ENCODE results near the gene LCN15.
"Not testable (repeated sequence)": the region's sequence is repeated elsewhere in the genome, so short reads cannot be mapped to it uniquely, and the experiment has no call there.

LCN15 gene

DNA sequence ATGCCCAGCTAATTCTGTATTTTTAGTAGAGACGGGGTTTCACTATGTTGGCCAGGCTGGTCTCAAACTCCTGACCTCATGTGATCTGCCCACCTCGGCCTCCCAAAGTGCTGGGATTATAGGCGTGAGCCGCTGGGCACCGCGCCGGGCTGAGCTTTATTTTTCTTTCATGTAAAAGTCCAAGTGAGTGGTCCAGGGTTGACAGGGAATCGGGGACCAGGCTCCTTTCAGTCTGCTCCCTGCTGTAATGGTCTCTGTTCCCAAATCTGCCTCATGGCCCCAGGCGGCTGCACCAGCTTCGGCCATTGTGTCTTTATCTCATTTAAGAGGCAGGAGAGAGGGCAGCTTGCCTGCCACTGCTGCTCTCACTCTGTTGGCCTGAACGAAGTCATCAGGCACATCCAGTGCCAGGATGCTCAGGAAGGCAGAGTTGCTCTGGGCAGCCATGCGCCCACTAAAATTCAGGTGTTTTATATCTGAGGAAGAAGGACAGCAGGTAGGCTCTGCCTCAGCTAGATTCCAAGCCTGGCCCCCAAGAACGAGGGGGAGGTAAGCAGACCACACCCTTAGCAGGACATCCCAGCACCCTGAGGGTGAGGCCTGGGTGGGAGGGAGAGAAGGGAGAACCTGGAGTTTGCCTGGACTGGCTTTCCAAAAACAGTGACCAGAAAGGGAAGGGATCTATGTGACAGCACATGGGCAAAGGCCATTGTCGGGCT lies 30.1 kb upstream of the LCN15 start:
- DNase-seq (ENCODE audit: low spot score), result no peak

DNA sequence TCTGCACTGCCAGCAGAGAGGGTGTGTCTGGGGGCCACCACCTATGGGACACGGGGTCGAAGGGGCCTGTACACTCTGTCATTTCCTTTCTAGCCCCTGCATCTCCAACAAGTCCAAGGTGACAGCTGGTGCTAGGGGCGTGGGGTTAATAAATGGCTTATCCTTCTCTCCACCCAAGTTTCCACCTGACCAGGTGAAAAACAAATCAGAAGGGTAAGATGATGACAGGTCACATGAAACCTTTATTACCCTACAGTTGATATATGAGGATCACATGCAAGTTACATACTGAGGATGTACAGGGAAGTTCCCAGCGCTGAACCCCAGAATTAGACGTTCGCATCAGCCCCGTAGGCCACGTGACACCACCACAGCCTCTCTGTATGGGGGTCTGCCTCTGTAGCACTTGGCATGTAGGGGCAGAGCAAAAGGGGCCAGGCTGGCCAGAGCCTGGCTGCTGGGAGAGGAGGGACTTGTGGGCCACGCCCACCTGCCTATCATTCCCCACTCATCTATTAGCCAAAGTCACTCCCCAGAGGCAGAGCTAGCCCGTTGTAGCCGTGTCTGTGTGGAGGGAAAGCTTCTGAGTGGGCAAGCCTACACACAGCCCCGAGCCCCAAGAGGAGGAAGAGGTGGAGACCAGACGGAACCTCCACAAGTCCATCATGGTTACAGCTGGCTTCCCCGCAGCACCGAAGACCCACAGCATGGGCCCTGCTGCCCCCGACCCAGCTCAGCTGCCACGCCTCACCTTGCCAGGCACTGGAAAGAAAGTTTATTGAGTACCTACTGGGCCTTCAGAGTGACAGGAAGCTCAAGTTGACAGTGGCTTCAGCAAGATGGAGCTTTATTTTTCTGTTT lies 29.0 kb upstream of the LCN15 start:
- no peak for DNase-seq (ENCODE audit: low spot score)

DNA sequence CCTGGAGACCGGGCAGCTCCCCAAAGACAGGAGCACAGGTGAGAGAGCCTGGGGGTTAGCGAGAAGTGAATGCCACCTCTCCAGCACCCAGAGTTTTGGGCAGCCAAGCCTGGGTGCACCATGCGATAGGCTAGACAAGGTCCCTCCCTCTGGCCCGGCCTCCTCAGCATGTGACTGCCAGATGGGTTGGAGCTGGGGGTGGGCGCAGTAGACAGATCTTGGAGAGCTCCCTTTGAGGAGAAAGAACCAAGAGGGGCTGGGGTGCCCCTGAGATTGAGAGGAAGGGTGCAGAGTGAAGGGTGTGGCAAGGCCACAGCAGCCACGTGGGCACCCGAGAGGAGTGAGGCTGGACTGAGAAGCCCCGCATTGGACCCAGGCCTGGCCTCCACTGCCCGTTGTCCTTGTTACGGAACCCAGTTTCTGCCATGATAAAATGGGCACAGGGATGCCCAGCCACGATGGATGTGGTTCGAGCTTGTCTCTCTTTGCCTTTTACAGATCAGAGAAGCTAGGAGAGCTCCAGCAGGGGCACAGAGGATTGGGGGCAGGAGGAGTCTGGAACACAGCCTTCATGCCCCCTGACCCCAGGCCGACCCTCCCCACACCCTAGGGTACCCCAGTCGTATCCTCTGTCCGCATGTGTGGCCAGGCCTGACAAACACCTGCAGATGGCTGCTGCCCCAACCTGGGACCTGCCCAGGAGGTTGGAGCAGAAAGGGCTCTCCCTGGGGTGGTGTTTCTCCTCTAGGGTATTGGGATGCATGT lies 28.2 kb upstream of the LCN15 start:
- DNase-seq (ENCODE audit: low spot score), result no peak

DNA sequence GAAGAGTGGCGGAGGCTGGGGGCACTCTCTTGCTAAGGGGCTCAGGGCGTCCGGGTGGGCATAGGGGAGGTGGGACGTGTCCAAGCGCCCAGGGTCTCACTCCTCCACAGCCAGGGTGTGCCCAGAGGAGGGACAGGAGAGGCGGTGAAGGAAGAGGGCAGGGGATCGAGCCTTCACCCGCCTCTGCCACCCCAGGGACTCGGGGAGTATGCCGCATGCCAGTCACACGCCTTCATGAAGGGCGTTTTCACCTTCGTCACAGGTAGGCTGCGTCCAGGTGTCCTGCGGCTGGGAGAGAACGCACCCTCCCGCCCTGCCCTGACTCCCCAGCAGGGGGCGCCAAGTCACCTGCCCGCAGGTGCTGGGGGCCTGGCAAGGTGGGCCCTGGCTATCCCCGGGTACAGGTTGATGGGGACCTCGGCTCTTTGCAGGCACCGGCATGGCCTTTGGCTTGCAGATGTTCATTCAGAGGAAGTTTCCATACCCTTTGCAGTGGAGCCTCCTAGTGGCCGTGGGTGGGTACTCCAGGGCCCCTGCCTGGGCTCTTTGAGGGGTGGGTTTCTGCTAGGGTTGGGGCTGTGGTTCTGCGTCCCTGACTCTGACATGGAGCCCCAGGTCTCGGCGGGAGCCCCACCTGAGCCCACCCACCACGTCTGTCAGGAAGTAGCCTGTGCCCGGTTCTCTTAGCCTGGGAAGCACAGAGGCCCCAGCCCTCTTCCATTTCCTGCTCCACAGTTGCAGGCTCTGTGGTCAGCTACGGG lies 27.4 kb upstream of the LCN15 start:
- DNase-seq (ENCODE audit: low spot score), result peak; percentile 58

DNA sequence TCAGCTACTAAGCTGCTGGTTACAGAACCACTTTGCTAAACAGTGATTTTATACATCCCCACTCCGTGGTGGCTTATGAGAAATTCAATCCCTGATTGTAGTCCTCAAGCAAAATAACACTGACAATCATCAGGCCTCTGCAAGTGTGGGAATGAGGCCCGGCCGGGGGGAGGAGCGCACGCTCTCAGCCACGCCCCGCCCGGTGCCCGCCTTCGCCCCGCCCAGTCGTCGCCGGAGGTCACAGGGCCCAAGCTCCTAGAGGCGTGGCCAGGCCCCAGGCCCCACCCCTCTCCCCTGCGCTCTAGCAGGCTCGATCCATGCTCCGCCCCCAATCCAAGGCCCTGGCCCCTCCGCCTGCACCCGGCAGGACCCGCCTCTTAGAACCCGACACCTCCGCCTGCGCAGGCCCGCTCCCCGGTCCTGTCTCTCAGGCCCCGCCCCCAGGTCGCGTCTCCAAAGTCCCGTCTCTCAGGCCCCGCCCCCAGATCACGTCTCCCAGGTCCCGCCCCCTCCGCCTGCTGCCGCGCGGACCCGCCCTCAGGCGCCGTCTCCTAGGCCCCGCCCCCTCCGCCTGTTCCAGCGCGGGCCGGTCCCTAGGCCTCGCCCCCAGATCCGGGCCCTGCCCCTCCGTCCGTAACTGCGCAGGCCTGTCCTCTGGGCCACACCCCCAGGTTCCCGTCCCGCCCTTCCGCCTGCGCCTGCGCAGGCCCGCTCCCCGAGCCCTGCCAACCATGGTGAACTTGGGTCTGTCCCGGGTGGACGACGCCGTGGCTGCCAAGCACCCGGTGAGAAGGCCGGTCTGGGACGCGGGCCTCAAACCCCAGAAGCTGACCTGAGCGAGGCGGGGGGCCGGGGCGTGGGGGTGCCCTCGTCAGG lies 26.6 kb upstream of the LCN15 start, which contains the start of gene TMEM141:
TMEM141 (plus strand) TSS at position 705 of the 876 bp plus-strand sequence; CDS start at position 732, 27 bp downstream.
- peak; percentile 99 for DNase-seq (ENCODE audit: low spot score)

DNA sequence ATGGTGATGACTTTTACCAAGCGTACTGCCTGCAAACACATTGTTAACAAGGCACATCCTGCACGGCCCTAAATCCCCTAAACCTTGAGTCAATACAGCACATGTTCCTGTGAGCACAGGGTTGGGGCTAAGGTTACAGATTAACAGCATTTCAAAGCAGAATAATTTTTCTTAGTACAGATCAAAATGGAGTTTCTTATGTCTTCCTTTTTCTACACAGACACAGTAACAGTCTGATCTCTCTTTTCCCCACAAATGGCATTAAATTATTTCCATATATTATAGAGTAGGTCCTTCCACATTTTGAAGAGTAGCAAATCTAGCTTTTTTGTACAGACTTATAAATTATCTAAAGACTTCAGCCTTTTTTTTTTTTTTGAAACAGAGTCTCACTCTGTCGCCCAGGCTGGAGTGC lies 25.2 kb upstream of the LCN15 start:
- no peak for DNase-seq (ENCODE audit: low spot score)

DNA sequence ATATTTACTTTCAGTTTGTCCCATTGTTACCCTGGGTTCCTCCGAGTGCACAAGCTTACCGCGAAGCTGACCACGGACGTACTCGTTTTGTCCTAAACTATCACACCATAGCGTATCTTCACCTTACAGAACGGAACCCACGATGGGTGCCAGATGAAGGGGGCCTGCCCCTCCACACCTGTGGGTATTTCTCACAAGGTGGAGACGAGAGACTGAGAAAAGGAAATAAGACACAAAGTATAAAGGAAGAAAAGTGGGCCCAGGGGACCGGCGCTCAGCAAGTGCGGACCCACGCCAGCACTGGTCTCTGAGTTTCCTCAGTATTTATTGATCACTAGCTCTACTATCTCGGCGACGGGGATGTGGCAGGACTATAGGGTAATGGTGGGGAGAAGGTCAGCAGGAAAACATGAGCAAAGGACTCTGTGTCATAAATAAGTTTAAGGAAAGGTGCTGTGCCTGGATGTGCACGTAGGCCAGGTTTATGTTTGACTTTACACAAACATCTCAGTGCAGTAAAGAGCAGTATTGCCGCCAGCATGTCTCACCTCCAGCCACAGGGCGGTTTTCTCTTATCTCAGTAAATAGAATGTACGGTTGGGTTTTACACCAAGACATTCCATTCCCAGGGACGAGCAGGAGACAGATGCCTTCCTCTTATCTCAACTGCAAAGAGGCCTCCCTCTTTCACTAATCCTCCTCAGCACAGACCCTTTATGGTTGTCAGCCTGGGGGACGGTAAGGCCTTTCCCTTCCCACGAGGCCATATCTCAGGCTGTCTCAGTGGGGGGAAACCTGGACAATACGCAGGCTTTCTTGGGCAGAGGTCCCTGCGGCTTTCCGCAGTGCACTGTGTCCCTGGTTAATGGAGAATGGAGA lies 24.6 kb upstream of the LCN15 start:
- DNase-seq (ENCODE audit: low spot score), result not testable (repeated sequence)

DNA sequence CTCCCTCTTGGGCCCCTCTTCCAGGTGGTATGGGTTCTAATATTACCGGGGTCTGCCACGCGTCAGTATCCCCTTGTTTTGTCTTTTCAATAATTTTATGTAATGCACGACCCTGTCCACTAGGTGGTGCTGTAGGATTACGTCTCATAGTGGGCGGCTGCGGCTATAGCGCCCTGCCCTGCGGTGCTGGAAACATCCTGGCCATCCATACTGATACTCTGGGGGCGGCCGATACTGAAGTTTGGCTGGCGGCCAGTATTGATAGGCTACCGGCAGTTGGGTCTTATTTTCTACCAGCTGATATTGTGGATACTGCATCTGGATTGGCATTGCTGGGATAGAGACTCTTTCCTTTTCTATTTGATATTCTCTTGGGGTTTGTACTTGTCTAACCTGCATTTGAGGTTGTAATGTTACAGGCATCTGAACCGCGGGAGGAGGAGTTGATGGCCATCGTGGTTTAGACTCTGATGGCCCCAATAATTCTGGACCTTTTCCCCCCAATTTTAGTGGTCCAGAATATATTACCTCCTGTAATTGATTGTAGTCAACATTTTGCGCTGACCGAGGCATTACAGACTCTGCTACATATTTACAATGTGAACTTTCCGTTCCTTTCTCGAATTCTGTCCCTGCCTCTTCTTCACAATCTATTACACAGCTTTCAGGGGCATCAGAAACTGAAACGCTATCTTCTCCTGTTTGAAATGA lies 23.5 kb upstream of the LCN15 start:
- DNase-seq (ENCODE audit: low spot score), result peak; percentile 79

DNA sequence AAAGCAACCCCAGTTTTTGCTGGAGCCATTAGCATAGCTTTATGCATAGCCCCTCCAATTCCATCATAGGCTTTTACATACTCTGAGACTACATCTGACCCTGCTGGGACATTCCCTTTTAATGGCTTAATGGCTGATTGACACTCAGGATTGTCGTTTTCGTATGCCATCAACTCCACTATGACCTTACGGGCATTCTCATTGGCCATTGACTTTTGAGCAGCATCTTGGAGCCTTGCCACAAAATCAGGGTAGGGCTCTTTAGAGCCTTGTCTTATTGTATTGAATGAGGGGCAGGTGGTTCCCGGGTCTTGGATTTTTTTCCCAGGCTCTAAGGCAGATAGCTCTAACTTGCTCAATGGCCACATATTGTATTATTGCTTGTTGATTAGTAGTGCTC lies 22.7 kb upstream of the LCN15 start:
- not testable (repeated sequence) for DNase-seq (ENCODE audit: low spot score)

DNA sequence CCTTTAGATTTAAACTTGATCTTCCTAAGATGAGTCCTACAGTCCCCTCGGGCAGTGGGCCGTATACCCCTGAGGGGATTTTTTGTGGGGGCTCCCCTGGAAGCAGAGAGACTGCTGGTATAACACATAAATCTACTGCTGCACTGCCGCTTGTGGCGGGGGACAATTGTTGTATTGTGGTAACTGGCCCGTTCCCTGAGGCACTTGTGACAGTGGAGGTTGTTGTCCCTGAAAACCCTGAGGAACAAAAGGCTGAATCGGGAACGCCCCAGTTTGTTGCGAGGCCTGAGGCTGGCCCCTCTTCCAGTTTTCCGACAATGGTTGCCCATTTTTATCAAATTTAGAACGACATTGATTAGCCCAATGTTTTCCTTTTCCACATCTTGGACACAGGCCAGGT lies 22.1 kb upstream of the LCN15 start:
- DNase-seq (ENCODE audit: low spot score), result no peak

DNA sequence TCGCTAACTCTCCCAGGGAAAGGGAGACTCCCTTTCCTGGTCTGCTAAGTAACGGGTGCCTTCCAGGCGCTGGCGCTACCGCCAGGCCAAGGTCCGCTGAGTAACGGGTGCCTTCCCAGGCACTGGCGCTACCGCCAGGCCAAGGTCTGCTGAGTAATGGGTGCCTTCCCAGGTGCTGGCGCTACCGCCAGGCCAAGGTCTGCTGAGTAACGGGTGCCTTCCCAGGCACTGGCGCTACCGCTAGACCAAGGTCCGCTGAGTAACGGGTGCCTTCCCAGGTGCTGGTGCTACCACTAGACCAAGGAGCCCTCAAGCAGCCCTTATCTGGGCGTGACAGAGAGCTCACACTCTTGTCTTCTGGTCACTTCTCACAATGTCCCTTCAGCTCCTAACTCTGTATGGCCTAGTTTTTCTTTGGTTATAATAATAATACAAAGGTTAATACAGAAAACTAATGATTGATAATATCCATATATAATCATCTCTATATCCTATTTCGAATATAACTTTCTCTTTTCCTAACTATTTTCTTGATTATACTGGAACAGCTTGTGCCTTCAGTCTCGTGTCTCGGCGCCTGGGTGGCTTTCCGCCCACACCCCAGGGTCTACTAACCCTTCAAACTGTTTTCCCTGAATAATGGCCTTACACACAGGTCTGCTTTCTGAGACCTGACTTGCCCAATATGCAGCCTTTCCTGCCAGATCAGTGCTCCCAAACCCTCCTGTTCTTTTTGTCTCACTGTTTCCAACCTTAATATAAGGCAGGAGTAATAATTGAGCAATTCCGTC lies 21.4 kb upstream of the LCN15 start:
- not testable (repeated sequence) for DNase-seq (ENCODE audit: low spot score)

DNA sequence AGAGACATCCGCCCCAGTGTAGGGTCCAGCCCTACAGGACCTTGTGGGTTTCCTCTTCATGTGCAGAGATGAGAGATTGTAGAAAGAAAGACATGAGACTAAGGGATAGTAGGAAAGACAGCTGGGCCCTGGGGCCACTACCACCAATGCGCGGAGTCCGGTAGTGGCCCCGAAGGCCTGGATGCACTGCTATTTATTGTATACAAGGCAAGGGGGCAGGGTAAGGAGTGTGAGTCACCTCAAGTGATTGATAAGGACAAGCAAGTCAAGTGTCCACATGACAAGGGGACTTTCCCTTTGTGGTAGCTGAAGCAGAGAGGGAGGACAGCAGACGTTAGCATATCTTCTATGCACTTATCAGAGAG lies 20.7 kb upstream of the LCN15 start:
- DNase-seq (ENCODE audit: low spot score), result no peak

DNA sequence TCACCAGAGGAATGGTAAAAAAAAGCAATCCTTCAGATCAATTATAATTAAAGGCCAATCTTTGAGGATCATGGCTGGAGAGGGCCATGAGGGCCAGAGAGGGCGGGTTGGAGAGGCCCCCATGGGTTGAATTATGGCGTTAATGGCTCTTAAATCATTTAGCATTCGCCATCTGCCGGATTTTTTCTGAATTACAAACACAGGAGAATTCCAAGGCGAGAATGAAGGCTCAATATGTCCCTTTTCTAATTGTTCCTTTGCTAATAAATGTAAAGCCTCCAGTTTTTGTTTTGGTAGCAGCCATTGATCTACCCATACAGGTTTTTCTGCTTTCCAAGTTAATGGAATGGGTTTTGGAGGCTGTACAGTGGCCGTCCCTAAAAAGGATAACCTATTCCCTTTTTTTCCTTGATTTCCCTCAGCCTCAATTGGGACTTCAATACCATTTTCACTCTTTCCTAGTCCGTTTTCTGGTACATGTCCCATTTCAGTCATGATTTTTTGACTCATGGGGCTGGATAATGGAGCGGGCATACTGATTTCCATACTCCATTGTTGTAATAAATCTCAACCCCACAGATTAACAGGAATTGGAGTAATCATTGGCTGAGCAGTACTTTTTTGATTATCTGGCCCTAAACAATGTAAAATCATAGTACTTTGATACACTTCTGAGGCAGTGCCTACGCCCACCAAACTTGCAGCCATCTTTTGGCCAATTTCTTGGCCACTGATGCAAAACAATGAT lies 20.1 kb upstream of the LCN15 start:
- DNase-seq (ENCODE audit: low spot score), result peak; percentile 70

DNA sequence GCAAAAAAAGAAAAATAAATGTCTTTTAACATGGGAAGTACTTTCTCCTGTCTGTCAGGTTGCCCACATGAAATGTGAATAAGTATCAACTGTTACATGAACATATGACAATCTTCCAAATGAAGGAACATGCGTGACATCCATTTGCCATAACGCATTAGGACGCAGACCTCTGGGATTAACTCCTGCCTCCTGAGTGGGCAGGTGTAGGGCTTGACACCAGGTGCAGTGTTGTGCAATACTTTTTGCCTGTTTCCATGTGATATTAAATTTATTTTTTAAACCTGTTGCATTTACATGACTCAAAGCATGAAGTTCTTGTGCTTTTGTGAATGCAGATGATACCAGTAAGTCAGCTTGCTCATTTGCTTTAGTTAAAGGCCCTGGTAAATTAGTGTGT lies 18.1 kb upstream of the LCN15 start:
- DNase-seq (ENCODE audit: low spot score), result no peak

DNA sequence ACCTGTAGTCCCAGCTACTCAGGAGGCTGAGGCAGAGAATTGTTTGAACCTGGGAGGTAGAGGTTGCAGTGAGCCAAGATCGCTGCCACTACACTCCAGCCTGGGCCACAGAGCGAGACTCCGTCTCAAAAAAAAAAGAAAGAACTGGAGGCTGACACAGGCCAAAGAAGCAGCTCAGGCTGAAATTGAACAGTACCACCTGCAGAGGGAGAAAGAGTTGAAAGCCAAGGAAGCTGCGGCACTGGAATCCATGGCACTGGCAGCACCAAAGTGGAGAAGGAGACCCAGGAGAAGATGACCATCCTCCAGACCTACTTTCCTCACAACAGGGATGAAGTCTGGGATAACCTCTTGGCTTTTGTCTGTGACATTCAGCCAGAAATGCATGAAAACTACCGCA lies 15.5 kb upstream of the LCN15 start:
- peak; percentile 56 for DNase-seq (ENCODE audit: low spot score)

DNA sequence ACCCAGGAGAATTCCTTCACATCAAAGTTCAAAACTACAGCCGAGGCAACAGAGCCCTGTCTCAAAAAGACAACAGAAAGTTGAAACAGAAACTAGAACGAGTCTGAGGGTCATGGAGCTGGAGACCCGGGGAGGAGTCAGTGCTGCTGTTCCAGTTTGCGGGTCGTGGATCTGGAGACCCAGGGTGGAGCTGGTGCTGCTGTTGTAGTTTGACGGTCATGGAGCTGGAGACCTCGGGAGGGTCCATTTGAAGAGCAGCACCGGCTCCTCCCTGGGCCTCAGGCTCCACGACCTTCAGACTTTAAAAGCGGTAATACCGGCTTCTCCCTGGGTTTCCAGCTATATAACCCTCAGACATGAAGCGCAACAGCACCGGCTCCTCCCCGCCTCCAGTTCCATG lies 13.0 kb upstream of the LCN15 start:
- no peak for DNase-seq (ENCODE audit: low spot score)

DNA sequence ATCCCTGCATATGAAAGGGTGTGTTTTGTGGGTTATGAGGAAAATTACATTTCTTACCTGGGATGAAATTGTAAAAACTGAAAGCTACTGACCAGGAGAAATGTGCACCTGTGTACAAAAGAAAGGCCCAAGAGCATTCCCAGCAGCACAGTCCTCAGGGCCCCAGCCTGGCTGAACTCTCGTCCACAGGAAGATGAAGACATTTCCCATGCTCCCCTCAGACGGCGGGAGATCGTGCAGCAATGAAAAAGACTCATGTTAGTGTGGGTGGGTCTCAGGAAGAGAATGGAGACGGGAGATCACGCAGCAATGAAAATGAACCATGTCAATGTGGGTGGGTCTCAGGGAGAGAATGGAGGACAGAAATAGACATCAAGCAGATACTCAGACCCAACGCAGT lies 12.6 kb upstream of the LCN15 start:
- DNase-seq (ENCODE audit: low spot score), result no peak

DNA sequence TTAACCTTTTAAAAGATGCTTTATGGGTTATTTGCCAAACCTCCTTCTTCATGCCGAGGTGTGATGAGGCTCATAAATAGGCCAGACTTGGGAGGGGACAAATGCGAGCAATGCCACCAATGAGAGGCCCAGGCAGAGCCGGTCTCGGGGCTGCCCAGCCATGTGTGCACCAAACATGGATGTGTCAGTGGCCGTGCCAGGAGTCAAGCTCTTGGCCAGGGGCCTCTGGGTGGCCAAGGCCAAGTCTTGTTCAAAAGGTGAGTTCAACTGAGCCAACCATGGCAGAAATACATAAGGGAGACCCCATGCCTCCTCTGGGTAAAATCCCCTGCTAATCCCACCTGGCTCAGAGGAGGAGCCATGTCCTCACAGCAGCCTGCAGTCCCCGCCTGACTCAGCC lies 10.9 kb upstream of the LCN15 start:
- peak; percentile 66 for DNase-seq (ENCODE audit: low spot score)

Measured in cerebellar cortex (tissue), 1 donor.